Measurements from ENCODE around the gene TMEM225B.
"Not testable (repeated sequence)": the region's sequence is repeated elsewhere in the genome, so short reads cannot be mapped to it uniquely, and the experiment has no call there.

The TMEM225B gene

GRCh38 chr7:99579956-99580777 is 17.9 kb upstream of the TMEM225B start:
- TF ChIP-seq, protein P1, sequence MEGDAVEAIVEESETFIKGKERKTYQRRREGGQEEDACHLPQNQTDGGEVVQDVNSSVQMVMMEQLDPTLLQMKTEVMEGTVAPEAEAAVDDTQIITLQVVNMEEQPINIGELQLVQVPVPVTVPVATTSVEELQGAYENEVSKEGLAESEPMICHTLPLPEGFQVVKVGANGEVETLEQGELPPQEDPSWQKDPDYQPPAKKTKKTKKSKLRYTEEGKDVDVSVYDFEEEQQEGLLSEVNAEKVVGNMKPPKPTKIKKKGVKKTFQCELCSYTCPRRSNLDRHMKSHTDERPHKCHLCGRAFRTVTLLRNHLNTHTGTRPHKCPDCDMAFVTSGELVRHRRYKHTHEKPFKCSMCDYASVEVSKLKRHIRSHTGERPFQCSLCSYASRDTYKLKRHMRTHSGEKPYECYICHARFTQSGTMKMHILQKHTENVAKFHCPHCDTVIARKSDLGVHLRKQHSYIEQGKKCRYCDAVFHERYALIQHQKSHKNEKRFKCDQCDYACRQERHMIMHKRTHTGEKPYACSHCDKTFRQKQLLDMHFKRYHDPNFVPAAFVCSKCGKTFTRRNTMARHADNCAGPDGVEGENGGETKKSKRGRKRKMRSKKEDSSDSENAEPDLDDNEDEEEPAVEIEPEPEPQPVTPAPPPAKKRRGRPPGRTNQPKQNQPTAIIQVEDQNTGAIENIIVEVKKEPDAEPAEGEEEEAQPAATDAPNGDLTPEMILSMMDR (IDR thresholded peaks at IDR 0.05) = no peak
- DNase-seq (ENCODE audit: low spot score) = no peak
- peak overlapping the region; percentile 88 for H3K4me3 ChIP-seq
- peak overlapping the region; percentile 22 to 28 for H3K27ac ChIP-seq

DNA sequence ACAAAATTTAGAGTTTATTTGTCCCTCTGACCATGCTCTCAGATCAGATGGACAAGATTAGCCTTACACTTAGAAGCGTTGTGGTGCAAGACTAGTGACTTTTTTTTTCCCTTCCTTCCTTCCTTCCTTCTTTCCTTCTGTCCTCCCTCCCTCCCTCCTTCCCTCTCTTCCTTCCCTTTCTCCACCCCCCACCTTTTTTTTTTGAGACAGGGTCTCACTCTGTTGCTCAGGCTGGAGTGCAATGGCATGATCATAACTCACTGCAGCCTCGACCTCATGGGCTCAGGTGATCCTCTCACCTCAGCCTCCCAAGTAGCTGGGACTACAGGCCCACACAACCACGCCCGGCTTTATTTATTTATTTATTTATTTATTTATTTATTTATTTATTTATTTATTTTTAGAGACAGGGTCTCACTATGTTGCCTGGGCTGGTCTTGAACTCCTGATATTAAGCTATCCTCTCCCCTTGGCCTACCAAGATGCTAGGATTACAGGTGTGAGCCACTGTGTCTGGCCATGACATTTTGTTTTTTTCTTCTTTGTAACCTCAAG is 17.2 kb upstream of the TMEM225B start:
- H3K27ac ChIP-seq; DNase-seq (ENCODE audit: low spot score): not testable (repeated sequence)
- peak overlapping the region; percentile 88 for H3K4me3 ChIP-seq

- Histone ChIP-seq H3K4me3 (no peak overlapping the region), H3K27ac (no peak overlapping the region)
- TF ChIP-seq, protein P1 (IDR thresholded peaks at IDR 0.05) = no peak
- no peak for DNase-seq (ENCODE audit: low spot score)
Observed at GRCh38 chr7:99588868-99589267, 9.2 kb upstream of the TMEM225B start.

DNA sequence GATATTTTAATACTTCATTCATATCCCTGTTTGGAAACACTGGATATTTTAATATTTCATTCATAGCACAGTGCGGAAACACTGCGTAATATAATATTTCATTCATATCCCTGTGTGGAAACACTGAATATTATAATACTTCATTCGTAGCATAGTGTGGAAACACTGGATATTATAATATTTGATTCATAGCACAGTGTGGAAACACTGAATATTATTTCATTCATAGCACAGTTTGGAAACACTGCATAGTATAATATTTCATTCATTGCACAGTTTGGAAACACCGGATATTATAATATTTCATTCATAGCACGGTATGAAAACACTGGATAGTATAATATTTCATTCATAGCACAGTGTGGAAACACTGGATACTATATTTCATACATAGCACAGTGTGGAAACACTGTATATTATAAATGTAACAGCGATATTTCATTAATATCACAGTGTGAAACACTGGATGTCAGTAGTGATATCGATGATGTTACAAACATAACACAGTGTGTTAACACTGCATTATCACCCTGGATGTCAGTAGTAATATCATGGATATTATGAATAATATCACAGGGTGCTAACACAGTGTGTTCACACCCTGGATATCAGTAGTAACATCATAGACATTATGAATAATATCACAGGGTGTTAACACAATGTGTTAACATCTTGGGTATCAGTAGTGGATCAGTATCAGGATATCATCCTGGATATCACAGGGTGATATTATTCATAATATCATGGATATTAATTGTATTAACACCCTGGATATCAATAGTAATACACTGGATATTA is 2.9 kb upstream of the TMEM225B start:
- TF ChIP-seq, protein P1 (IDR thresholded peaks at IDR 0.05) = no peak
- no peak for DNase-seq (ENCODE audit: low spot score)
- no peak overlapping the region for H3K4me3 ChIP-seq
- no peak overlapping the region for H3K27ac ChIP-seq

- no peak for DNase-seq (ENCODE audit: low spot score)
- TF ChIP-seq, protein P1 (IDR thresholded peaks at IDR 0.05) = no peak
Observed at GRCh38 chr7:99596408-99596955, 1.6 kb upstream of the TMEM225B start.

GRCh38 chr7:99599836-99600235 is 1.8 kb downstream of the TMEM225B start:
- TF ChIP-seq, protein P1 (IDR thresholded peaks at IDR 0.05) = no peak
- no peak for DNase-seq (ENCODE audit: low spot score)
- Histone ChIP-seq H3K4me3 (no peak overlapping the region), H3K27ac (no peak overlapping the region)

More at GRCh38 chr7:99596408-99596955, 1.6 kb upstream of the TMEM225B start:
- H3K27ac ChIP-seq = no peak overlapping the region
- H3K4me3 ChIP-seq = no peak overlapping the region

DNA sequence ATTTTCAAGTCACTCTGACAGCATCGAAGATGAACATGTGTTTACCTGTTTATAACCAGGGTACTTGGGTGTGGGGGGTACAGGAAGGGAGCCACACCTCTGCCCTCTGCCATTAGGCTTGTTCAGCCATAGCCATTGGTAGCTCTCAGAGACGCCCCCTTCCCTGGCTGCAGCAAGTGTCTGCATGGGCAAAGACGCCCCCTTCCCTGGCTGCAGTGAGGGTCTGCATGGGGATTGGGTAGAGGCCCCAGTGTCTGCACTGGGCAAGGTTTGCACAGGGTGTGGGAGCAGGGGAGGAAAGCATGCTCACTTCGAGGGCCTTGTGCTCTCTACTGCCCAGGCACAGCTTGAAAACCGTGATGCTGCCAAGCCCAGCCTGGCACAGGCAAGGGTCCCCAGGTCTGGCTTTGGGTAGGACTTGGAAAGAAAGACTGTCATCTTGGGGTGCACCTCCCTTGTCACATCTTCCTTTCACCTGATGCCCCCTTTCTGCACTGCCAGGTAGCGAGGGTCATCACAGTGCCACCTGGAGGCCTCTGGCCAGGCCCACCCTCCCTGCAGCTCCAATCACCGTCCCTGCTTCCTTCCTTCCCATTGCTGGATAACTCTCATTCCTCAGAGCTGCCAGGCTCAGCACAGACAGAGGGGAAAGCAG is 3.7 kb downstream of the TMEM225B start:
- TF ChIP-seq, protein P1 (IDR thresholded peaks at IDR 0.05) = no peak
- no peak overlapping the region for H3K4me3 ChIP-seq
- DNase-seq (ENCODE audit: low spot score) = no peak
- no peak overlapping the region for H3K27ac ChIP-seq

Data from coronary artery (tissue), 2 donors.